ENCODE data around the gene RNF141.

Gene RNF141

GRCh38 chr11:10539339-10539738 lies 1.6 kb downstream of the RNF141 start:
- no peak for TF ChIP-seq CTCF (IDR thresholded peaks at IDR 0.05; ENCODE audit: insufficient read depth, low read depth, low read length, missing control alignments)
- DNase-seq (ENCODE audit: low read depth) = no peak
- peak overlapping the region; percentile 64 for H3K4me3 ChIP-seq (ENCODE audit: low read length)

DNA sequence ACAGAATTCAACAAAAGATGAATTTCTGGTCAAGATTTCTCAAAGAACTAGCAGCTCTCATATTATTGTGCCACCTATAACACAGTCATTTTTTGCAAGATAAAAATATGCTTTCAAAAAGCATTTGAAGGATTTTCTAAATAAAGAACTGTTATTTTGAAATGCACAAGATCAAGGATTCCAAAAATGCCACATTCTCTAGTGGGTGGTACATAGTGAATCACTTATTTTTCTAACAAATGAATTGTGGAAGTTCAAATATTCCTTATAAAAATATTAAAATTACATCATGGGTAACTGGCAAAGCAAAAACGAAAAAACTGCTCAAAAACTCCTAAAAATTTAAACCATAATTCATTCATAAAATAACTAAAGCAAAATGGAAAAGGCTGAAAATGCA lies 2.1 kb downstream of the RNF141 start:
- H3K4me3 ChIP-seq (ENCODE audit: low read length) = no peak overlapping the region
- DNase-seq (ENCODE audit: low read depth) = no peak
- TF ChIP-seq CTCF (IDR thresholded peaks at IDR 0.05; ENCODE audit: insufficient read depth, low read depth, low read length, missing control alignments) = no peak

DNA sequence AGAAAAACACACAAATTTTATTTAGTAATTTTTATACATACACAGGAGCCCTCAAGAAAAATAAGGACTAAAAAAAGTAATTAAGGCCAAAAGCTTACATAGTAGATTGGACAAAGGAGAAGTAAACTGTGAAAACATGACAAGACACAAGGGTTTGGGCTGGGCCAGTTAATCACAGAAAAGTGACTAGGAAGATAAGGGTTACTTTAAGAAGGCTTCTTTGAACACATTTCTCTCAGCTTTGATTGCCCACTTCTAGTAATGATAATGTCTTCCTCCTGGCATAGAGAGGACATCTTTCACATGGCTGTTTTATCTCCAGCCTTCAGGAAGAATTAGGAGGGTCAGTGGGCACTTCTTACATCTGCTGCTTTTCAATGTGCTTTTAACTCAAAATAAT lies 3.4 kb downstream of the RNF141 start:
- TF ChIP-seq CTCF (IDR thresholded peaks at IDR 0.05; ENCODE audit: insufficient read depth, low read depth, low read length, missing control alignments) = no peak

GRCh38 chr11:10534316-10534715 lies 6.7 kb downstream of the RNF141 start:
- no peak for TF ChIP-seq CTCF (IDR thresholded peaks at IDR 0.05; ENCODE audit: insufficient read depth, low read depth, low read length, missing control alignments)
- no peak for DNase-seq (ENCODE audit: low read depth)
- no peak overlapping the region for H3K4me3 ChIP-seq (ENCODE audit: low read length)

More for the DNA sequence above, 3.4 kb downstream of the RNF141 start:
- DNase-seq (ENCODE audit: low read depth) = no peak
- H3K4me3 ChIP-seq (ENCODE audit: low read length) = no peak overlapping the region

DNA sequence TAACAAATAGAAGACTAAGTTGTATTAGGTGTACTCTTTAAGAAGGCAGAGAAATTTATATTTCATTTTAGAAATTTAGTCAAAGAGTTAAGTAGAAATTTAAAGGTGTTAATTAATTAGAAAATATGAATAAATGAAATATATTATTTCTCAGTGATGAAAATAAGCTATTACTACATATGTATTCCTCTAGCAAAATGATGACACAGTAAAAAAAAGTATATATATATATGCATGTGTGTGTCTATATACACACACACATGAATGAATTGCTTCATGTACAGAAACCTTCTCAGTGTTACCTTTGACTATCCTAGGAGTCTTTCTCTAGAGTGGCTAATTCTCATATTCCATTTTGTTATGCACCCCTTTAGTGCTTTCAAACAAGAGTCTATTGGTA lies 7.7 kb downstream of the RNF141 start:
- no peak for DNase-seq (ENCODE audit: low read depth)
- no peak overlapping the region for H3K4me3 ChIP-seq (ENCODE audit: low read length)
- TF ChIP-seq CTCF (IDR thresholded peaks at IDR 0.05; ENCODE audit: insufficient read depth, low read depth, low read length, missing control alignments) = no peak

DNA sequence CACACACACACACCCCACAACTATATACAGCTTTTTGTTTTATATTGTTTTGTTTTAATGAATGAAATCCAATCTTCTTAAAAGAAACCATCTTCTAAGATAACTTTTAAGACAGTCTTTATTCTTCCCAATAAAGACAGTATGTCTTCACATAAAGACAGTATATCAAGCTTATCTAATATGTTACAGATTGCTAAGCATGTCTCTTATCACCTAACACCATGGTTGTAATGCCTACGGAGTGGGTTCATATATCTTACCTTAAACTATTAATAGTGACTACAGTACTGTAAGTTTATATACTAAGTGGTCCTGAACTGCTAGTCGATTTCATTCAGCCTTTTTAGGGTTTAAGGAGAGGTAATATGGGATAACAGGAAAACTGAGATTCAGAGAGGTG lies 8.5 kb downstream of the RNF141 start:
- no peak overlapping the region for H3K4me3 ChIP-seq (ENCODE audit: low read length)
- no peak for DNase-seq (ENCODE audit: low read depth)
- TF ChIP-seq CTCF (IDR thresholded peaks at IDR 0.05; ENCODE audit: insufficient read depth, low read depth, low read length, missing control alignments) = no peak

DNA sequence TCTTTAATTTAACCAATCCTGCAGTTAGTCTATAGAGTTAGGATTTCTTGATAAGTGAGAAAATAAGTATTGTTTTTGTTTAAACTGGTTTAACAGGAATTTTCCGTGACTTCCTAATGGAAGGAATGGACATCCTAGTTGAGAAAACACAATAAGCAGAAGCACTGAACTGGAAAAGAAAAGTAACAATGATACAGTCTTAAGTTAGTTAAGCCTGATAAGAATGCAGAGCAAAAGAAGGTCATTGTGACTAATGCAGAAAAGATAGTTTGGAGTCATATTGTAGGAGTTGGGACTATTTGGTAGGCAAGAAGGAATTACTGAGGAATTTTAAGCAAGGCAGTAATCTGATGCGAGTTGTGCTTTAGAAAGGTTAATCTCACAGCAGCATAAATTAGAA lies 11.7 kb downstream of the RNF141 start:
- no peak overlapping the region for H3K4me3 ChIP-seq (ENCODE audit: low read length)
- DNase-seq (ENCODE audit: low read depth) = no peak
- TF ChIP-seq CTCF (IDR thresholded peaks at IDR 0.05; ENCODE audit: insufficient read depth, low read depth, low read length, missing control alignments) = no peak
